Spleen (tissue), 11 donors: ENCODE data around the gene RFC2. TPM values are rescaled to one million over a fixed set of nuclear protein-coding genes. Genes with fewer than 3 reads are reported as not detected.

Source experiments
- DNase-seq: peaks from one replicate; pipeline ENCODE4 v3.0.0-alpha.2; 2020
- H3K27ac ChIP-seq, 8 donors: fragments of 200-600 bp; sonication (generic) in 7 of 8; 1 replicate in 4 of 8; 2 replicates in 4 of 8; pipeline versions ENCODE4 v1.5.0 to v1.8.0; 2016 to 2021; ENCODE audit warnings: inconsistent platforms in 4 of 8, mild to moderate bottlenecking in 4 of 8, moderate library complexity in 1 of 8
- H3K27me3 ChIP-seq, 7 donors: fragments of 200-600 bp; sonication (generic) in 6 of 7; replicated peaks in 1 of 7; 1 replicate in 4 of 7; 2 replicates in 3 of 7; pipeline versions ENCODE4 v1.5.0 to v1.8.0; 2016 to 2021; ENCODE audit warnings: inconsistent platforms in 3 of 7, mild to moderate bottlenecking in 1 of 7
- H3K36me3 ChIP-seq, 6 donors: fragments of 200-600 bp; sonication (generic) in 5 of 6; 1 replicate in 4 of 6; 2 replicates in 2 of 6; pipeline versions ENCODE4 v1.5.0 to v1.8.0; 2016 to 2021; ENCODE audit warnings: inconsistent platforms in 2 of 6
- H3K4me1 ChIP-seq, 6 donors: fragments of 200-600 bp; sonication (generic) in 5 of 6; 1 replicate in 3 of 6; 2 replicates in 3 of 6; pipeline versions ENCODE4 v1.5.0 to v1.8.0; 2016 to 2021; ENCODE audit warnings: inconsistent platforms in 3 of 6
- H3K4me3 ChIP-seq, 8 donors: fragments of 200-600 bp; sonication (generic) in 7 of 8; 1 replicate in 4 of 8; 2 replicates in 4 of 8; pipeline versions ENCODE4 v1.5.0 to v1.8.0; 2016 to 2021; ENCODE audit warnings: inconsistent platforms in 4 of 8, mild to moderate bottlenecking in 4 of 8, moderate library complexity in 2 of 8
- H3K9me3 ChIP-seq, 8 donors: fragments of 200-600 bp; sonication (generic) in 7 of 8; 1 replicate in 4 of 8; 2 replicates in 4 of 8; pipeline versions ENCODE4 v1.5.0 to v1.8.0; 2016 to 2021; ENCODE audit warnings: inconsistent platforms in 4 of 8
- CTCF ChIP-seq, 11 experiments: fragments of 200-600 bp in 7 of 11; fragments of 450-650 bp in 4 of 11; sonication (generic) in 4 of 11; IDR thresholded peaks in 8 of 11; conservative IDR thresholded peaks in 3 of 11; 1 replicate in 7 of 11; 2 replicates in 4 of 11; pipeline versions ENCODE4 v1.4.0 to v1.8.0; 2016 to 2021; ENCODE audit warnings: antibody characterized with exemption in 11 of 11, inconsistent platforms in 4 of 11, mild to moderate bottlenecking in 1 of 11
- POLR2A ChIP-seq, 3 donors: fragments of 450-650 bp; IDR thresholded peaks; one replicate each; pipeline ENCODE4 v1.5.1; 2017; ENCODE audit warnings: antibody characterized with exemption in 3 of 3, mild to moderate bottlenecking in 1 of 3
- POLR2AphosphoS5 ChIP-seq, 3 donors: sonication (generic); formaldehyde crosslinking; IDR thresholded peaks; one replicate each; pipeline ENCODE4 v1.5.1; 2017; ENCODE audit warnings: antibody characterized with exemption in 3 of 3
- WGBS, 5 donors: extraction: QIAGEN DNeasy Blood & Tissue Kit in 3 of 5; methylation state at CpG; one replicate each; pipeline versions ENCODE4 v1.1.5 to v1.1.7; 2013 to 2018; 5-methylcytosine and 5-hydroxymethylcytosine counted together
- intact Hi-C: fragments of 100-400 bp; cut with DNase I; formaldehyde crosslinking; loops from one replicate; pipeline ENCODE4 v1.15.0; 2023; ENCODE audit warnings: low total_unique reads
- microRNA-seq, 3 donors: library from miRNA; unstranded; fragments of <30 nt; microRNA quantifications; one replicate each; pipeline versions ENCODE4 to v1.1.0, GENCODE V29; 2019 to 2020
- polyA plus RNA-seq, 3 donors: library from polyadenylated mRNA; stranded (reverse); fragments of 200-250 nt; gene quantifications; one replicate each; pipeline ENCODE4 v1.2.1, GENCODE V29; 2013
- small RNA-seq, 4 donors: library from RNA; depleted of rRNA; stranded (forward); fragments of <200 nt; gene quantifications; one replicate each; pipeline ENCODE3, GENCODE V24; 2016
- total RNA-seq, 7 donors: library from RNA; depleted of rRNA in 3 of 7; stranded (reverse); fragments of >200 nt in 3 of 7; fragmentation: NEBNext Ultra II Directional in 4 of 7; extraction: Animal tissue kit (Norgen Biotek cat#: 25700) in 4 of 7; gene quantifications; one replicate each; pipeline versions ENCODE4 v1.1.0 to v1.2.1, GENCODE V29; 2016 to 2021
- donor health status: healthy with polysubstance abuse.
- donor health status: DM: no; HTN: no; CAD: no; lungs with moderate emphysema.
- donor health status: DM: no; HTN: no; CAD: no.
- donor health status: Bipolar disorder and iron deficiency.
- donor health status: healthy.
- donor health status: DM: no; HTN: no; CAD: no.
- donor health status: DM: yes; HTN: yes; CAD: no.

Gene RFC2
- total and polyA plus RNA-seq, 10 donors = 7.5 to 25.0 (median 19.9) TPM

- intact Hi-C loops = no loop called here
- Histone ChIP-seq H3K27me3 (no peaks in the 10 kb centered on the region), H3K4me1 (peaks cover 88 to 100% (median 100%) of the 10 kb centered on the region in 6 donors), H3K27ac (peak overlapping the region in 1 of 8 donors; percentile 56), H3K36me3 (peaks cover 0 to 81% (median 17%) of the 10 kb centered on the region in 6 donors), H3K4me3 (no peak overlapping the region), H3K9me3 (no peaks in the 10 kb centered on the region)
- TF ChIP-seq POLR2A (IDR thresholded peaks at IDR 0.05) (no peak), POLR2AphosphoS5 (IDR thresholded peaks at IDR 0.05) (no peak), CTCF (IDR thresholded peaks at IDR 0.05 in 8 of 11, conservative IDR thresholded peaks at IDR 0.05 in 3 of 11) (no peak)
- DNase-seq = no peak
- WGBS, 5 donors = 54 to 72% (median 71%) methylated on average over 5 of the region's 5 CpGs
These were observed 72.4 kb downstream of the RFC2 start for GRCh38 chr7:74181821-74182220.

Small RNAs within 50 kb of the gene (microRNA-seq; reads per million reads assigned to microRNA genes)
- gene MIR590 = 296 to 308 (median 298) reads per million in 3 donors

Small RNAs within 50 kb of the gene (small RNA-seq; reads per million reads assigned to genes)
- gene MIR590 = 0 to 0.46 (median 0.24) reads per million in 4 donors

Other genes with a start within 250 kb of the RFC2 start
- gene ELN, start 226.2 kb downstream of the RFC2 start, total RNA-seq = 10 to 100 TPM; 11.7 to 94.7 (median 38.6) TPM
- gene ELN, start 226.2 kb downstream of the RFC2 start, polyA plus RNA-seq = 10 to 100 TPM; 11.1 to 65.9 (median 24.7) TPM
- gene LIMK1, start 170.6 kb downstream of the RFC2 start, total RNA-seq = 10 to 100 TPM; 33.1 to 45.8 (median 41.0) TPM
- gene LIMK1, start 170.6 kb downstream of the RFC2 start, polyA plus RNA-seq = 10 to 100 TPM; 15.2 to 24.6 (median 15.2) TPM
- 100 to 1,000 TPM; 179 to 224 (median 197) TPM for gene EIF4H, start 80.0 kb downstream of the RFC2 start, total RNA-seq
- gene EIF4H, start 80.0 kb downstream of the RFC2 start, polyA plus RNA-seq = 100 to 1,000 TPM in 1 of 3 donors, 10 to 100 TPM in 2; 75.5 to 133 (median 98.4) TPM
- 100 to 1,000 TPM in 1 of 7 donors, 10 to 100 TPM in 6; 58.9 to 100 (median 76.4) TPM for gene LAT2, start 44.4 kb downstream of the RFC2 start, total RNA-seq
- gene LAT2, start 44.4 kb downstream of the RFC2 start, polyA plus RNA-seq = 100 to 1,000 TPM; 108 to 130 (median 127) TPM
- 10 to 100 TPM; 15.7 to 18.6 (median 17.4) TPM for gene CLIP2, start 35.0 kb upstream of the RFC2 start, total RNA-seq
- gene CLIP2, start 35.0 kb upstream of the RFC2 start, polyA plus RNA-seq = 1 to 10 TPM; 2.7 to 9.7 (median 2.7) TPM
- 1 to 10 TPM; 2.9 to 6.6 (median 4.6) TPM for gene GTF2IRD1, start 199.5 kb upstream of the RFC2 start, total RNA-seq
- gene GTF2IRD1, start 199.5 kb upstream of the RFC2 start, polyA plus RNA-seq = 1 to 10 TPM; 2.4 to 3.1 (median 2.6) TPM